NT2/D1 (cell line): ENCODE measurements around the gene TUBB8B.
"Not testable (repeated sequence)": the region's sequence is repeated elsewhere in the genome, so short reads cannot be mapped to it uniquely, and the experiment has no call there.

ENCODE experiments used
- DNase-seq: peaks from one replicate; pipeline ENCODE4 v3.0.0-alpha.2; 2011; ENCODE audit warnings: low read depth, low spot score
- H3K27me3 ChIP-seq: 2 replicates; pipeline ENCODE4 v1.6.0; 2011; ENCODE audit warnings: mild to moderate bottlenecking; ENCODE audit not compliant: insufficient read length, insufficient read depth
- H3K36me3 ChIP-seq: 2 replicates; pipeline ENCODE4 v1.6.1; 2011; ENCODE audit warnings: mild to moderate bottlenecking, low read length, mixed read lengths; ENCODE audit not compliant: insufficient read depth, insufficient read length
- H3K4me1 ChIP-seq: 2 replicates; pipeline ENCODE4 v1.5.1; 2011; ENCODE audit not compliant: insufficient read depth, insufficient read length
- H3K4me3 ChIP-seq: 2 replicates; pipeline ENCODE4 v1.5.1; 2011; ENCODE audit warnings: low read depth; ENCODE audit not compliant: insufficient read length
- H3K9ac ChIP-seq: 2 replicates; pipeline ENCODE4 v1.6.0; 2011; ENCODE audit warnings: low read depth; ENCODE audit not compliant: insufficient read length
- H3K9me3 ChIP-seq: 2 replicates; pipeline ENCODE4 v1.5.1; 2011; ENCODE audit warnings: mild to moderate bottlenecking, low read length; ENCODE audit not compliant: insufficient read depth

Gene TUBB8B

GRCh38 chr18:10624-11184 is 38.7 kb downstream of the TUBB8B start:
- not testable (repeated sequence) for DNase-seq, H3K9ac ChIP-seq, H3K4me3 ChIP-seq, H3K9me3 ChIP-seq, H3K27me3 ChIP-seq, H3K36me3 ChIP-seq, H3K4me1 ChIP-seq

- H3K4me3 ChIP-seq, DNase-seq, H3K36me3 ChIP-seq, H3K4me1 ChIP-seq, H3K9me3 ChIP-seq, H3K9ac ChIP-seq, H3K27me3 ChIP-seq: not testable (repeated sequence)
These were observed 39.5 kb downstream of the TUBB8B start for GRCh38 chr18:9937-10336.
